ENCODE results near the gene YPEL2. TPM values are rescaled to one million over a fixed set of nuclear protein-coding genes. Genes with fewer than 3 reads are reported as not detected.

The YPEL2 gene
- total RNA-seq, 2 experiments from 2014 or later: 7.6 to 9.4 TPM

DNA sequence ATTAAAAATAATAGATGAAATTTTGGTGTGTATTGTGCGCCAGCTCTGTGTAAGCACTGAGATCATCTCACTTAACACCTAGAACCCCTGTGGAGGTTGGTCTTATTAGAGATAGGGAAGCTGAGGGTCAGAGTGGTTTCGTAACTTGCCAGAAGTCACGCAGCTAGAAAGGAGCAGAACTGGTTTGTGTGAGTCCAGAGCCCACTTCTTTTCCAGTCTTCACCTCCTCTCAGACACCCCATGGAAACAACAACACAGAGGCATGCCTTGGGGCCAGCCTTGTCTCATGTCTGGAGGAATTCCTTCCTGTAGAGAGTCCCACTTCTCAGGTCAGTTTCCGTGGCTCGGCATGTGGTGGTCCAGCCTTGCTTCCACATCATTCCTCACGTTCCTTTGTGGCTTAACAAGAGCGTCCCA, 16.5 kb downstream of the YPEL2 start:
- DNase-seq: no peak
- no peaks in the 10 kb centered on the region for H3K36me3 Mint-ChIP-seq
- peaks cover 43% of the 10 kb centered on the region for H3K4me1 Mint-ChIP-seq (ENCODE audit: low read depth)
- POLR2A ChIA-PET: no interaction called here
- no peaks in the 10 kb centered on the region for H3K9me3 Mint-ChIP-seq
- H3K27me3 Mint-ChIP-seq: no peaks in the 10 kb centered on the region
- intact Hi-C loops (cut with micrococcal nuclease): no loop called here
- CTCF ChIA-PET: no interaction called here
- H3K4me3 Mint-ChIP-seq: no peak overlapping the region
- no peak overlapping the region for H3K27ac Mint-ChIP-seq

- ChIA-PET CTCF (no interaction called here), POLR2A (no interaction called here)
- H3K36me3 Mint-ChIP-seq: peaks cover 5% of the 10 kb centered on the region
- no peak overlapping the region for H3K27ac Mint-ChIP-seq
- H3K4me1 Mint-ChIP-seq (ENCODE audit: low read depth): peaks cover 43% of the 10 kb centered on the region
- no peak for DNase-seq
- no peaks in the 10 kb centered on the region for H3K9me3 Mint-ChIP-seq
- intact Hi-C loops (cut with micrococcal nuclease): no loop called here
- H3K4me3 Mint-ChIP-seq: no peak overlapping the region
- no peaks in the 10 kb centered on the region for H3K27me3 Mint-ChIP-seq
Observed at GRCh38 chr17:59349178-59349577, 17.7 kb downstream of the YPEL2 start.

GRCh38 chr17:59353106-59353854, 21.8 kb downstream of the YPEL2 start:
- no peak overlapping the region for H3K4me3 Mint-ChIP-seq
- H3K27ac Mint-ChIP-seq: no peak overlapping the region
- intact Hi-C loops (cut with micrococcal nuclease): no loop called here
- no peak for DNase-seq
- no peaks in the 10 kb centered on the region for H3K27me3 Mint-ChIP-seq
- H3K36me3 Mint-ChIP-seq: peaks cover 25% of the 10 kb centered on the region
- CTCF ChIA-PET: interaction anchor here (2.0 kb wide), 1 partner anchor 88 kb away, joined by 5 read pairs; no protein-coding TSS in a partner anchor
- H3K4me1 Mint-ChIP-seq (ENCODE audit: low read depth): peaks cover 51% of the 10 kb centered on the region
- H3K9me3 Mint-ChIP-seq: peaks cover 7% of the 10 kb centered on the region
- POLR2A ChIA-PET: no interaction called here

- Mint-ChIP-seq H3K9me3 (peaks cover 7% of the 10 kb centered on the region), H3K4me1 (ENCODE audit: low read depth) (peaks cover 53% of the 10 kb centered on the region), H3K27me3 (no peaks in the 10 kb centered on the region), H3K27ac (no peak overlapping the region), H3K4me3 (no peak overlapping the region), H3K36me3 (peaks cover 25% of the 10 kb centered on the region)
- POLR2A ChIA-PET: interaction anchor here (1.4 kb wide), 1 partner anchor 265 kb away, joined by 3 read pairs; no protein-coding TSS in a partner anchor
- CTCF ChIA-PET: interaction anchor here (2.0 to 2.5 kb wide), 3 partner anchors 24 to 88 kb away, joined by 5 to 12 read pairs (median 6); no protein-coding TSS in a partner anchor
- intact Hi-C loops (cut with micrococcal nuclease): no loop called here
- DNase-seq: no peak
Observed at GRCh38 chr17:59353936-59354755, 22.7 kb downstream of the YPEL2 start.

- intact Hi-C loops (cut with micrococcal nuclease): no loop called here
- Mint-ChIP-seq H3K36me3 (peaks cover 25% of the 10 kb centered on the region), H3K9me3 (peaks cover 7% of the 10 kb centered on the region), H3K27me3 (no peaks in the 10 kb centered on the region), H3K4me1 (ENCODE audit: low read depth) (peaks cover 55% of the 10 kb centered on the region), H3K4me3 (no peak overlapping the region), H3K27ac (peak overlapping the region; percentile 2)
- DNase-seq: no peak
- CTCF ChIA-PET: interaction anchor here (1.6 to 2.5 kb wide), 4 partner anchors 25 to 167 kb away, joined by 3 to 12 read pairs (median 6); no protein-coding TSS in a partner anchor
- POLR2A ChIA-PET: interaction anchor here (1.4 kb wide), 1 partner anchor 264 kb away, joined by 3 read pairs; no protein-coding TSS in a partner anchor
Observed at GRCh38 chr17:59355030-59355701, 23.7 kb downstream of the YPEL2 start.

- no peak for DNase-seq
- intact Hi-C loops (cut with micrococcal nuclease): no loop called here
- POLR2A ChIA-PET: interaction anchor here (1.4 kb wide), 1 partner anchor 263 kb away, joined by 3 read pairs; no protein-coding TSS in a partner anchor
- Mint-ChIP-seq H3K9me3 (peaks cover 7% of the 10 kb centered on the region), H3K36me3 (peaks cover 25% of the 10 kb centered on the region), H3K4me3 (no peak overlapping the region), H3K27ac (no peak overlapping the region), H3K4me1 (ENCODE audit: low read depth) (peaks cover 62% of the 10 kb centered on the region), H3K27me3 (no peaks in the 10 kb centered on the region)
- CTCF ChIA-PET: interaction anchor here (1.6 to 2.5 kb wide), 3 partner anchors 26 to 166 kb away, joined by 3 to 12 read pairs (median 6); no protein-coding TSS in a partner anchor
Observed at GRCh38 chr17:59355702-59356325, 24.4 kb downstream of the YPEL2 start.

GRCh38 chr17:59356543-59357218, 25.2 kb downstream of the YPEL2 start:
- H3K4me1 Mint-ChIP-seq (ENCODE audit: low read depth): peaks cover 70% of the 10 kb centered on the region
- ChIA-PET POLR2A (no interaction called here), CTCF (interaction anchor here (1.2 to 2.5 kb wide), 4 partner anchors 24 to 165 kb away, joined by 3 to 12 read pairs (median 4); no protein-coding TSS in a partner anchor)
- DNase-seq: no peak
- H3K27me3 Mint-ChIP-seq: no peaks in the 10 kb centered on the region
- intact Hi-C loops (cut with micrococcal nuclease): no loop called here
- H3K4me3 Mint-ChIP-seq: no peak overlapping the region
- H3K36me3 Mint-ChIP-seq: peaks cover 25% of the 10 kb centered on the region
- peaks cover 7% of the 10 kb centered on the region for H3K9me3 Mint-ChIP-seq
- no peak overlapping the region for H3K27ac Mint-ChIP-seq

DNA sequence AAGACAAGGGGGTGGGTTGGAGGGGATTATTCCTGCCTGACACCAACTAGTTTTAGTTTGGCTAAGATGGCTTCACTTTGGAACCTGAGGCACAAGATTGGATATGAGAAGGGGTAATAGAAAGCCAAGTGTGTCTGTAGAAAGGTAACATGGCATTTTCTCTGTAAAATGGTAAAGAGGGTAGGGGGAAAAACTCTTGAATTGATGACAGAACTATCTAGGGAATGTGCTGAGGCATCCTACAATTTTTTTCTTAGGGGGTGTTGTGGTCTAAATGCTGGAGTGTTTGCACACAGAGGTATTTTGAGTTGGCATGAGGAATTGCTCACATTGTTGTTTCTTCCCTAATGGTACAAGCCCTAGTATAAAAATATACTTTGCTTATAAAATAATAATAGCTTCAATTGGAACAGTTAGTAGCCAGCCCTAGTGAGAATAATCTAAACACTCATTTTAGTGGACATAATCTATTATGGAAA, 25.8 kb downstream of the YPEL2 start:
- Mint-ChIP-seq H3K27ac (no peak overlapping the region), H3K9me3 (peaks cover 7% of the 10 kb centered on the region), H3K27me3 (no peaks in the 10 kb centered on the region), H3K4me3 (no peak overlapping the region), H3K36me3 (peaks cover 25% of the 10 kb centered on the region), H3K4me1 (ENCODE audit: low read depth) (peaks cover 70% of the 10 kb centered on the region)
- intact Hi-C loops (cut with micrococcal nuclease): no loop called here
- ChIA-PET CTCF (interaction anchor here (1.2 kb wide), 1 partner anchor 25 kb away, joined by 3 read pairs; no protein-coding TSS in a partner anchor), POLR2A (no interaction called here)
- DNase-seq: no peak

- no peak overlapping the region for H3K4me3 Mint-ChIP-seq
- peak; percentile 53 for DNase-seq
- peaks cover 69% of the 10 kb centered on the region for H3K4me1 Mint-ChIP-seq (ENCODE audit: low read depth)
- CTCF ChIA-PET: no interaction called here
- peaks cover 25% of the 10 kb centered on the region for H3K36me3 Mint-ChIP-seq
- POLR2A ChIA-PET: no interaction called here
- peak overlapping the region; percentile 26 for H3K27ac Mint-ChIP-seq
- no peaks in the 10 kb centered on the region for H3K27me3 Mint-ChIP-seq
- intact Hi-C loops (cut with micrococcal nuclease): no loop called here
- peaks cover 7% of the 10 kb centered on the region for H3K9me3 Mint-ChIP-seq
Observed at GRCh38 chr17:59357929-59358328, 26.5 kb downstream of the YPEL2 start.

- CTCF ChIA-PET: interaction anchor here (0.7 to 2.3 kb wide), 8 partner anchors 29 to 80 kb away, joined by 3 to 18 read pairs (median 7); no protein-coding TSS in a partner anchor
- intact Hi-C loops (cut with micrococcal nuclease): loop anchor here (5.0 to 10.0 kb wide), 2 partner anchors 256 to 483 kb away; partner anchors contain the start of gene CLTC
- H3K36me3 Mint-ChIP-seq: peaks cover 10% of the 10 kb centered on the region
- no peaks in the 10 kb centered on the region for H3K27me3 Mint-ChIP-seq
- peak overlapping the region; percentile 83 for H3K27ac Mint-ChIP-seq
- DNase-seq: no peak
- peak overlapping the region; percentile 21 for H3K4me3 Mint-ChIP-seq
- POLR2A ChIA-PET: interaction anchor here (0.6 to 2.6 kb wide), 7 partner anchors 19 to 204 kb away, joined by 3 to 20 read pairs (median 5); partner anchors contain the start of gene DHX40
- H3K4me1 Mint-ChIP-seq (ENCODE audit: low read depth): peaks cover 76% of the 10 kb centered on the region
- peaks cover 6% of the 10 kb centered on the region for H3K9me3 Mint-ChIP-seq
Observed at GRCh38 chr17:59361386-59361785, 29.9 kb downstream of the YPEL2 start.

Data from activated CD4-positive, alpha-beta memory T cell treated with anti-CD3 and anti-CD28 coated beads for 36 hours (primary cell).